Activated CD4-positive, alpha-beta T cell treated with anti-CD3 and anti-CD28 coated beads, Interleukin-2, amount 10 ng/mL, durations not matched to agents 24 days and 14 days (primary cell): ENCODE measurements around the gene NOLC1. TPM values are rescaled to one million over a fixed set of nuclear protein-coding genes. Genes with fewer than 3 reads are reported as not detected.
A peak's percentile ranks its signal among the peaks of the same experiment; 100 is the strongest.

Experiments used
- DNase-seq: peaks from one replicate; pipeline ENCODE4 v3.0.0; 2022
- H3K27ac Mint-ChIP-seq: one replicate; pipeline ENCODE4 v1.8.0; 2022; ENCODE audit warnings: mild to moderate bottlenecking, mixed read lengths
- H3K27me3 Mint-ChIP-seq: one replicate; pipeline ENCODE4 v1.8.0; 2022; ENCODE audit warnings: mixed read lengths
- H3K36me3 Mint-ChIP-seq: one replicate; pipeline ENCODE4 v1.8.0; 2022; ENCODE audit warnings: low read depth, mild to moderate bottlenecking, mixed read lengths
- H3K4me1 Mint-ChIP-seq: one replicate; pipeline ENCODE4 v1.8.0; 2021; ENCODE audit warnings: mixed read lengths
- H3K4me3 Mint-ChIP-seq: one replicate; pipeline ENCODE4 v1.8.0; 2022; ENCODE audit warnings: mild to moderate bottlenecking, moderate library complexity, mixed read lengths
- H3K9me3 Mint-ChIP-seq: one replicate; pipeline ENCODE4 v1.8.0; 2021; ENCODE audit warnings: mixed read lengths
- intact Hi-C: fragments of 100-400 bp; cut with micrococcal nuclease; formaldehyde crosslinking; loops from one replicate; pipeline ENCODE4 v1.15.1; 2023
- total RNA-seq: library from RNA; stranded (reverse); gene quantifications from 2 replicates; pipeline ENCODE4 v1.2.3, GENCODE V29; 2022

Gene NOLC1
- 268 and 281 TPM in 2 replicates for total RNA-seq

GRCh38 chr10:102151774-102152544, at the start of gene NOLC1:
NOLC1 (plus strand) TSS chr10:102152389; CDS start chr10:102152411, 22 bp downstream.
- peaks cover 2% of the 10 kb centered on the region for H3K27me3 Mint-ChIP-seq
- peaks cover 45% of the 10 kb centered on the region for H3K4me1 Mint-ChIP-seq
- peak; percentile 100 for DNase-seq
- intact Hi-C loops: loop anchor here (1.0 to 10.0 kb wide), 9 partner anchors 17 to 493 kb away; partner anchors contain the start of genes ACTR1A, C10orf95, FBXL15 and HPS6
- peak within 1 kb of the TSS; percentile 99 for H3K4me3 Mint-ChIP-seq
- peak within 1 kb of the TSS; percentile 99 for H3K27ac Mint-ChIP-seq
- H3K9me3 Mint-ChIP-seq: no peaks in the 10 kb centered on the region
- peaks cover 86% of the 10 kb centered on the region for H3K36me3 Mint-ChIP-seq

- peaks cover 17% of the 10 kb centered on the region for H3K36me3 Mint-ChIP-seq
- H3K9me3 Mint-ChIP-seq: no peaks in the 10 kb centered on the region
- DNase-seq: no peak
- peaks cover 13% of the 10 kb centered on the region for H3K4me1 Mint-ChIP-seq
- H3K27ac Mint-ChIP-seq: no peak overlapping the region
- intact Hi-C loops: no loop called here
- no peak overlapping the region for H3K4me3 Mint-ChIP-seq
- no peaks in the 10 kb centered on the region for H3K27me3 Mint-ChIP-seq
These were observed 49.8 kb upstream of the NOLC1 start for GRCh38 chr10:102102421-102102820.

GRCh38 chr10:102106998-102107397, 45.2 kb upstream of the NOLC1 start:
- intact Hi-C loops: no loop called here
- H3K36me3 Mint-ChIP-seq: peaks cover 45% of the 10 kb centered on the region
- H3K4me1 Mint-ChIP-seq: peaks cover 13% of the 10 kb centered on the region
- DNase-seq: no peak
- no peaks in the 10 kb centered on the region for H3K27me3 Mint-ChIP-seq
- no peak overlapping the region for H3K4me3 Mint-ChIP-seq
- H3K9me3 Mint-ChIP-seq: no peaks in the 10 kb centered on the region
- H3K27ac Mint-ChIP-seq: no peak overlapping the region

GRCh38 chr10:102109166-102110116, 42.7 kb upstream of the NOLC1 start:
- no peak overlapping the region for H3K4me3 Mint-ChIP-seq
- H3K36me3 Mint-ChIP-seq: peaks cover 46% of the 10 kb centered on the region
- no peak for DNase-seq
- intact Hi-C loops: loop anchor here (5.0 kb wide), 1 partner anchor 267 kb away; the partner anchor contains the start of gene KCNIP2
- peaks cover 26% of the 10 kb centered on the region for H3K4me1 Mint-ChIP-seq
- H3K9me3 Mint-ChIP-seq: no peaks in the 10 kb centered on the region
- H3K27me3 Mint-ChIP-seq: no peaks in the 10 kb centered on the region
- H3K27ac Mint-ChIP-seq: no peak overlapping the region

GRCh38 chr10:102111276-102111675, 40.9 kb upstream of the NOLC1 start:
- Mint-ChIP-seq H3K4me3 (no peak overlapping the region), H3K9me3 (no peaks in the 10 kb centered on the region), H3K36me3 (peaks cover 42% of the 10 kb centered on the region), H3K27ac (peak overlapping the region; percentile 29), H3K27me3 (no peaks in the 10 kb centered on the region), H3K4me1 (peaks cover 26% of the 10 kb centered on the region)
- intact Hi-C loops: loop anchor here (5.0 kb wide), 1 partner anchor 269 kb away; the partner anchor contains the start of gene KCNIP2
- no peak for DNase-seq

- Mint-ChIP-seq H3K4me1 (peaks cover 34% of the 10 kb centered on the region), H3K27ac (no peak overlapping the region), H3K27me3 (no peaks in the 10 kb centered on the region), H3K4me3 (peak overlapping the region; percentile 94), H3K36me3 (peaks cover 42% of the 10 kb centered on the region), H3K9me3 (no peaks in the 10 kb centered on the region)
- intact Hi-C loops: loop anchor here (5.0 kb wide), 1 partner anchor 270 kb away; the partner anchor contains the start of gene KCNIP2
- DNase-seq: no peak
These were observed 39.9 kb upstream of the NOLC1 start for GRCh38 chr10:102112210-102112817.

GRCh38 chr10:102113261-102113955, 38.8 kb upstream of the NOLC1 start:
- Mint-ChIP-seq H3K27ac (peak overlapping the region; percentile 91), H3K36me3 (peaks cover 41% of the 10 kb centered on the region), H3K27me3 (no peaks in the 10 kb centered on the region), H3K4me3 (peak overlapping the region; percentile 94), H3K9me3 (no peaks in the 10 kb centered on the region), H3K4me1 (peaks cover 45% of the 10 kb centered on the region)
- DNase-seq: peak; percentile 73
- intact Hi-C loops: loop anchor here (5.0 kb wide), 1 partner anchor 271 kb away; the partner anchor contains the start of gene KCNIP2

- peak overlapping the region; percentile 94 for H3K4me3 Mint-ChIP-seq
- no peaks in the 10 kb centered on the region for H3K9me3 Mint-ChIP-seq
- no peaks in the 10 kb centered on the region for H3K27me3 Mint-ChIP-seq
- intact Hi-C loops: loop anchor here (5.0 kb wide), 1 partner anchor 272 kb away; the partner anchor contains the start of gene KCNIP2
- H3K4me1 Mint-ChIP-seq: peaks cover 50% of the 10 kb centered on the region
- peak; percentile 74 for DNase-seq
- peaks cover 33% of the 10 kb centered on the region for H3K36me3 Mint-ChIP-seq
- peak overlapping the region; percentile 98 for H3K27ac Mint-ChIP-seq
These were observed 38.0 kb upstream of the NOLC1 start for GRCh38 chr10:102113956-102114857.

- no peaks in the 10 kb centered on the region for H3K27me3 Mint-ChIP-seq
- intact Hi-C loops: loop anchor here (1.0 to 5.0 kb wide), 3 partner anchors 17 to 273 kb away; partner anchors contain the start of genes ARMH3 and KCNIP2
- DNase-seq: peak; percentile 94
- H3K9me3 Mint-ChIP-seq: no peaks in the 10 kb centered on the region
- peaks cover 28% of the 10 kb centered on the region for H3K36me3 Mint-ChIP-seq
- peak overlapping the region; percentile 94 for H3K4me3 Mint-ChIP-seq
- peaks cover 53% of the 10 kb centered on the region for H3K4me1 Mint-ChIP-seq
- H3K27ac Mint-ChIP-seq: peak overlapping the region; percentile 98
These were observed 37.1 kb upstream of the NOLC1 start for GRCh38 chr10:102114861-102115618.

- intact Hi-C loops: loop anchor here (1.0 kb wide), 2 partner anchors 17 to 59 kb away; partner anchors contain the start of gene ARMH3
- Mint-ChIP-seq H3K27ac (peak overlapping the region; percentile 98), H3K4me1 (peaks cover 53% of the 10 kb centered on the region), H3K36me3 (peaks cover 20% of the 10 kb centered on the region), H3K27me3 (no peaks in the 10 kb centered on the region), H3K9me3 (no peaks in the 10 kb centered on the region), H3K4me3 (peak overlapping the region; percentile 94)
- DNase-seq: peak; percentile 65
These were observed 36.4 kb upstream of the NOLC1 start for GRCh38 chr10:102115775-102116174.

- no peak for DNase-seq
- Mint-ChIP-seq H3K27ac (peak overlapping the region; percentile 98), H3K36me3 (peaks cover 12% of the 10 kb centered on the region), H3K4me1 (peaks cover 62% of the 10 kb centered on the region), H3K27me3 (no peaks in the 10 kb centered on the region), H3K9me3 (no peaks in the 10 kb centered on the region), H3K4me3 (peak overlapping the region; percentile 94)
- intact Hi-C loops: no loop called here
These were observed 35.5 kb upstream of the NOLC1 start for GRCh38 chr10:102116656-102117055.
